Duodenal mucosa (tissue), 2 donors: Measurements from ENCODE around the gene PAK5.

Experiments used
- H3K27ac ChIP-seq: one replicate; pipeline ENCODE4 v1.7.0; 2013; ENCODE audit warnings: low read depth, low read length
- H3K27me3 ChIP-seq, 2 donors: one replicate each; pipeline ENCODE4 v1.7.0; 2013; ENCODE audit warnings: low read length in 2 of 2, control low read depth in 1 of 2; ENCODE audit not compliant: insufficient read depth in 2 of 2, control insufficient read depth in 1 of 2
- H3K36me3 ChIP-seq, 2 donors: one replicate each; pipeline ENCODE4 v1.7.0; 2013; ENCODE audit warnings: low read length in 2 of 2, control low read depth in 1 of 2; ENCODE audit not compliant: insufficient read depth in 2 of 2, control insufficient read depth in 1 of 2
- H3K4me1 ChIP-seq, 2 donors: one replicate each; pipeline ENCODE4 v1.7.0; 2013; ENCODE audit warnings: low read length in 2 of 2, control low read depth in 1 of 2; ENCODE audit not compliant: insufficient read depth in 2 of 2, control insufficient read depth in 1 of 2
- H3K4me3 ChIP-seq, 2 donors: one replicate each; pipeline ENCODE4 v1.7.0; 2013; ENCODE audit warnings: low read length in 2 of 2, low read depth in 1 of 2
- H3K9ac ChIP-seq, 2 donors: one replicate each; pipeline ENCODE4 v1.7.0; 2013; ENCODE audit warnings: low read length in 2 of 2, low read depth in 1 of 2
- H3K9me3 ChIP-seq, 2 donors: one replicate each; pipeline ENCODE4 v1.7.0; 2013; ENCODE audit warnings: low read length in 2 of 2, control low read depth in 1 of 2; ENCODE audit not compliant: control insufficient read depth in 1 of 2

PAK5 gene

GRCh38 chr20:9629831-9630230 is 209.0 kb downstream of the PAK5 start:
- Histone ChIP-seq H3K9ac (no peak overlapping the region), H3K36me3 (no peaks in the 10 kb centered on the region), H3K27me3 (no peaks in the 10 kb centered on the region), H3K4me1 (no peaks in the 10 kb centered on the region), H3K4me3 (no peak overlapping the region), H3K9me3 (no peaks in the 10 kb centered on the region), H3K27ac (no peak overlapping the region)

GRCh38 chr20:9628589-9628988 is 210.3 kb downstream of the PAK5 start:
- Histone ChIP-seq H3K27me3 (no peaks in the 10 kb centered on the region), H3K9ac (no peak overlapping the region), H3K9me3 (no peaks in the 10 kb centered on the region), H3K4me3 (no peak overlapping the region), H3K27ac (no peak overlapping the region), H3K36me3 (no peaks in the 10 kb centered on the region), H3K4me1 (no peaks in the 10 kb centered on the region)

- H3K27ac ChIP-seq: no peak overlapping the region
- no peaks in the 10 kb centered on the region for H3K9me3 ChIP-seq
- no peaks in the 10 kb centered on the region for H3K27me3 ChIP-seq
- H3K36me3 ChIP-seq: no peaks in the 10 kb centered on the region
- H3K9ac ChIP-seq: no peak overlapping the region
- H3K4me3 ChIP-seq: no peak overlapping the region
- H3K4me1 ChIP-seq: no peaks in the 10 kb centered on the region
These were observed 210.7 kb downstream of the PAK5 start for GRCh38 chr20:9628141-9628540.

- no peak overlapping the region for H3K9ac ChIP-seq
- no peaks in the 10 kb centered on the region for H3K9me3 ChIP-seq
- H3K36me3 ChIP-seq: no peaks in the 10 kb centered on the region
- no peaks in the 10 kb centered on the region for H3K27me3 ChIP-seq
- H3K4me1 ChIP-seq: no peaks in the 10 kb centered on the region
- no peak overlapping the region for H3K4me3 ChIP-seq
- no peak overlapping the region for H3K27ac ChIP-seq
These were observed 211.7 kb downstream of the PAK5 start for GRCh38 chr20:9627219-9627618.

GRCh38 chr20:9626357-9626756 is 212.5 kb downstream of the PAK5 start:
- Histone ChIP-seq H3K4me1 (no peaks in the 10 kb centered on the region), H3K27ac (no peak overlapping the region), H3K36me3 (no peaks in the 10 kb centered on the region), H3K4me3 (no peak overlapping the region), H3K9ac (no peak overlapping the region), H3K9me3 (no peaks in the 10 kb centered on the region), H3K27me3 (no peaks in the 10 kb centered on the region)

GRCh38 chr20:9617940-9618339 is 220.9 kb downstream of the PAK5 start:
- no peaks in the 10 kb centered on the region for H3K9me3 ChIP-seq
- H3K27me3 ChIP-seq: peaks cover 0 to 8% of the 10 kb centered on the region in 2 donors
- H3K4me1 ChIP-seq: peaks cover 0 to 5% of the 10 kb centered on the region in 2 donors
- H3K9ac ChIP-seq: no peak overlapping the region
- no peak overlapping the region for H3K4me3 ChIP-seq
- no peaks in the 10 kb centered on the region for H3K36me3 ChIP-seq
- H3K27ac ChIP-seq: no peak overlapping the region

- H3K36me3 ChIP-seq: no peaks in the 10 kb centered on the region
- peaks cover 0 to 8% of the 10 kb centered on the region in 2 donors for H3K27me3 ChIP-seq
- no peaks in the 10 kb centered on the region for H3K9me3 ChIP-seq
- peaks cover 0 to 5% of the 10 kb centered on the region in 2 donors for H3K4me1 ChIP-seq
- no peak overlapping the region for H3K27ac ChIP-seq
- no peak overlapping the region for H3K9ac ChIP-seq
- no peak overlapping the region for H3K4me3 ChIP-seq
These were observed 221.9 kb downstream of the PAK5 start for GRCh38 chr20:9616833-9617461.

GRCh38 chr20:9616455-9616805 is 222.4 kb downstream of the PAK5 start:
- Histone ChIP-seq H3K4me1 (peaks cover 0 to 5% of the 10 kb centered on the region in 2 donors), H3K4me3 (no peak overlapping the region), H3K9ac (no peak overlapping the region), H3K27ac (no peak overlapping the region), H3K27me3 (peaks cover 0 to 8% of the 10 kb centered on the region in 2 donors), H3K36me3 (no peaks in the 10 kb centered on the region), H3K9me3 (no peaks in the 10 kb centered on the region)

GRCh38 chr20:9615766-9616454 is 223.0 kb downstream of the PAK5 start:
- H3K4me1 ChIP-seq: peaks cover 0 to 5% of the 10 kb centered on the region in 2 donors
- H3K27ac ChIP-seq: no peak overlapping the region
- H3K36me3 ChIP-seq: no peaks in the 10 kb centered on the region
- H3K4me3 ChIP-seq: no peak overlapping the region
- H3K27me3 ChIP-seq: peaks cover 0 to 8% of the 10 kb centered on the region in 2 donors
- H3K9ac ChIP-seq: no peak overlapping the region
- H3K9me3 ChIP-seq: no peaks in the 10 kb centered on the region

GRCh38 chr20:9615118-9615517 is 223.8 kb downstream of the PAK5 start:
- Histone ChIP-seq H3K27me3 (peaks cover 0 to 4% of the 10 kb centered on the region in 2 donors), H3K36me3 (no peaks in the 10 kb centered on the region), H3K4me3 (no peak overlapping the region), H3K4me1 (peaks cover 0 to 5% of the 10 kb centered on the region in 2 donors), H3K9me3 (no peaks in the 10 kb centered on the region), H3K27ac (no peak overlapping the region), H3K9ac (no peak overlapping the region)
